ENCODE data around the gene HS3ST2. TPM values are rescaled to one million over a fixed set of nuclear protein-coding genes. Genes with fewer than 3 reads are reported as not detected.
"Not testable (repeated sequence)": the region's sequence is repeated elsewhere in the genome, so short reads cannot be mapped to it uniquely, and the experiment has no call there.

HS3ST2 gene
- total and polyA plus RNA-seq, 3 donors from 2014 or later = 0.87 to 4.4 (median 0.88) TPM

GRCh38 chr16:22934786-22935185 lies 120.8 kb downstream of the HS3ST2 start:
- TF ChIP-seq POLR2A (IDR thresholded peaks at IDR 0.05) = no peak
- no peak for TF ChIP-seq CTCF (IDR thresholded peaks at IDR 0.05)
- intact Hi-C loops (cut with DNase I; ENCODE audit: low total_unique reads) = no loop called here
- no peak for DNase-seq
- 70 to 74% methylated on average over 2 of the region's 2 CpGs for WGBS, 2 donors
- H3K4me1 ChIP-seq = no peaks in the 10 kb centered on the region
- no peaks in the 10 kb centered on the region for H3K36me3 ChIP-seq (ENCODE audit: low read depth, missing control alignments)
- H3K9me3 ChIP-seq = no peaks in the 10 kb centered on the region
- no peak overlapping the region for H3K27ac ChIP-seq
- no peaks in the 10 kb centered on the region for H3K27me3 ChIP-seq
- no peak overlapping the region for H3K4me3 ChIP-seq

- WGBS, 2 donors = 77 to 81% methylated on average over 6 of the region's 6 CpGs
- Histone ChIP-seq H3K4me3 (no peak overlapping the region), H3K9me3 (no peaks in the 10 kb centered on the region), H3K27me3 (no peaks in the 10 kb centered on the region), H3K27ac (no peak overlapping the region), H3K36me3 (ENCODE audit: low read depth, missing control alignments) (no peaks in the 10 kb centered on the region), H3K4me1 (no peaks in the 10 kb centered on the region)
- intact Hi-C loops (cut with DNase I; ENCODE audit: low total_unique reads) = no loop called here
- DNase-seq = no peak
- TF ChIP-seq POLR2A (IDR thresholded peaks at IDR 0.05) = no peak
- TF ChIP-seq CTCF (IDR thresholded peaks at IDR 0.05) = no peak
Observed at GRCh38 chr16:22937169-22937568, 123.2 kb downstream of the HS3ST2 start.

- H3K27ac ChIP-seq = no peak overlapping the region
- no peak for DNase-seq
- intact Hi-C loops (cut with DNase I; ENCODE audit: low total_unique reads) = no loop called here
- no peak overlapping the region for H3K4me3 ChIP-seq
- 81 to 84% methylated on average over 1 of the region's 1 CpG for WGBS, 2 donors
- H3K4me1 ChIP-seq = no peaks in the 10 kb centered on the region
- H3K27me3 ChIP-seq = no peaks in the 10 kb centered on the region
- no peaks in the 10 kb centered on the region for H3K36me3 ChIP-seq (ENCODE audit: low read depth, missing control alignments)
- H3K9me3 ChIP-seq = no peaks in the 10 kb centered on the region
- TF ChIP-seq CTCF (IDR thresholded peaks at IDR 0.05) (no peak), POLR2A (IDR thresholded peaks at IDR 0.05) (no peak)
Observed at GRCh38 chr16:22938647-22939046, 124.7 kb downstream of the HS3ST2 start.

- H3K27me3 ChIP-seq; intact Hi-C loops (cut with DNase I; ENCODE audit: low total_unique reads); H3K27ac ChIP-seq; H3K4me3 ChIP-seq; H3K9me3 ChIP-seq; H3K36me3 ChIP-seq (ENCODE audit: low read depth, missing control alignments); H3K4me1 ChIP-seq: not testable (repeated sequence)
- peak; percentile 24 for DNase-seq
- WGBS, 2 donors = 32 to 35% methylated on average over 4 of the region's 4 CpGs
Observed at GRCh38 chr16:22939744-22940363, 125.9 kb downstream of the HS3ST2 start.

GRCh38 chr16:22941970-22942501 lies 128.1 kb downstream of the HS3ST2 start:
- Histone ChIP-seq H3K36me3 (ENCODE audit: low read depth, missing control alignments) (no peaks in the 10 kb centered on the region), H3K27ac (no peak overlapping the region), H3K4me3 (no peak overlapping the region), H3K27me3 (no peaks in the 10 kb centered on the region), H3K4me1 (no peaks in the 10 kb centered on the region), H3K9me3 (no peaks in the 10 kb centered on the region)
- DNase-seq = no peak
- TF ChIP-seq POLR2A (IDR thresholded peaks at IDR 0.05) = no peak
- no peak for TF ChIP-seq CTCF (IDR thresholded peaks at IDR 0.05)
- intact Hi-C loops (cut with DNase I; ENCODE audit: low total_unique reads) = no loop called here
- WGBS, 2 donors = 91 to 92% methylated on average over 2 of the region's 2 CpGs

Data from testis (tissue), 3 donors.